K562 (cell line): Measurements from ENCODE around the gene TMEM158. TPM values are rescaled to one million over a fixed set of nuclear protein-coding genes. Genes with fewer than 3 reads are reported as not detected.
A peak's percentile ranks its signal among the peaks of the same experiment; 100 is the strongest.

Experiments
- BRF1 ChIP-seq: IDR thresholded peaks from 3 replicates; pipeline ENCODE4 v1.6.1; 2011; ENCODE audit warnings: borderline replicate concordance, mild to moderate bottlenecking; ENCODE audit not compliant: insufficient read length; ENCODE audit errors: extremely low read depth
- C11orf30 ChIP-seq: fragments of 450-650 bp; IDR thresholded peaks from 2 replicates; pipeline ENCODE4 v1.6.1; 2016; ENCODE audit warnings: low read depth, mild to moderate bottlenecking
- CAMTA2 ChIP-seq: fragments of 250-450 bp; sonication (Bioruptor Pico); conservative IDR thresholded peaks from 2 replicates; pipeline ENCODE4 v1.5.1; 2022
- CREM ChIP-seq: IDR thresholded peaks from 2 replicates; pipeline ENCODE4 v1.6.1; 2014; ENCODE audit warnings: antibody characterized with exemption, low read depth
- EP300 ChIP-seq: IDR thresholded peaks from 2 replicates; pipeline ENCODE4 v1.6.1; 2012; ENCODE audit warnings: low read length, improper control_type of control experiment
- EZH2 ChIP-seq: IDR thresholded peaks from 2 replicates; pipeline ENCODE4 v1.6.1; 2012; ENCODE audit warnings: low read depth, mild to moderate bottlenecking, inconsistent platforms, low read length, borderline replicate concordance
- FOXA3 ChIP-seq, 2 experiments: fragments of 450-650 bp in 1 of 2; sonication (generic) in 1 of 2; formaldehyde crosslinking; IDR thresholded peaks in 1 of 2; conservative IDR thresholded peaks in 1 of 2; 2 replicates each; pipeline versions ENCODE4 v1.4.0 to v1.8.0; 2020 to 2022; ENCODE audit warnings: mild to moderate bottlenecking in 2 of 2, missing genetic modification reagents in 1 of 2
- FUS ChIP-seq: fragments of 200-400 bp; formaldehyde crosslinking; optimal IDR thresholded peaks from 2 replicates; pipeline ENCODE3; 2017; ENCODE audit warnings: low read depth, low read length
- GTF2A2 ChIP-seq: IDR thresholded peaks from 2 replicates; pipeline ENCODE4 v1.6.1; 2016; ENCODE audit warnings: mild to moderate bottlenecking, missing genetic modification characterization, missing compliant biosample characterization
- HIVEP1 ChIP-seq: fragments of 250-450 bp; sonication (Bioruptor Pico); IDR thresholded peaks from 2 replicates; pipeline ENCODE4 v1.4.0; 2020; ENCODE audit warnings: mild to moderate bottlenecking
- KAT7 ChIP-seq: sonication (generic); formaldehyde crosslinking; IDR thresholded peaks from 2 replicates; pipeline ENCODE4 v1.8.0; 2022; ENCODE audit warnings: missing genetic modification reagents, mild to moderate bottlenecking, borderline replicate concordance
- KDM2B ChIP-seq: fragments of 250-450 bp; sonication (Bioruptor Pico); IDR thresholded peaks from 2 replicates; pipeline ENCODE4 v1.8.0; 2021; ENCODE audit warnings: mild to moderate bottlenecking, moderate library complexity
- MIER1 ChIP-seq: fragments of 450-650 bp; IDR thresholded peaks from 2 replicates; pipeline ENCODE4 v1.6.1; 2016; ENCODE audit warnings: antibody characterized with exemption, mild to moderate bottlenecking, low read depth
- MYNN ChIP-seq, 2 experiments: sonication (generic); formaldehyde crosslinking in 1 of 2; IDR thresholded peaks; 2 replicates each; pipeline versions ENCODE4 v1.5.0 to v1.6.1; 2016 to 2020; ENCODE audit warnings: antibody characterized with exemption in 1 of 2, missing genetic modification reagents in 1 of 2
- NFE2L1 ChIP-seq: fragments of 450-650 bp; IDR thresholded peaks from 2 replicates; pipeline ENCODE4 v1.6.1; 2016; ENCODE audit warnings: missing genetic modification characterization, low read depth, mild to moderate bottlenecking, missing compliant biosample characterization, moderate library complexity, borderline replicate concordance
- NFIX ChIP-seq: fragments of 250-450 bp; sonication (Bioruptor Pico); IDR thresholded peaks from 2 replicates; pipeline ENCODE4 v1.4.0; 2020; ENCODE audit warnings: low read depth, mild to moderate bottlenecking, moderate library complexity
- POLR2G ChIP-seq: fragments of 200-400 bp; formaldehyde crosslinking; IDR thresholded peaks from 2 replicates; pipeline ENCODE4 v1.6.1; 2017; ENCODE audit warnings: low read depth, mild to moderate bottlenecking, antibody characterized with exemption, low read length, moderate library complexity
- PTBP1 ChIP-seq: fragments of 200-400 bp; formaldehyde crosslinking; IDR thresholded peaks from 2 replicates; pipeline ENCODE4 v1.6.1; 2017; ENCODE audit warnings: low read depth, low read length
- RAD21 ChIP-seq, 2 experiments: fragments of 250-450 bp in 1 of 2; fragments of 450-650 bp in 1 of 2; sonication (Bioruptor Pico) in 1 of 2; formaldehyde crosslinking in 1 of 2; IDR thresholded peaks in 1 of 2; conservative IDR thresholded peaks in 1 of 2; 2 replicates each; pipeline versions ENCODE4 v1.4.0 to v1.8.0; 2020 to 2022; ENCODE audit warnings: mild to moderate bottlenecking in 2 of 2, moderate library complexity in 1 of 2
- RAD51 ChIP-seq: fragments of 450-650 bp; IDR thresholded peaks from 2 replicates; pipeline ENCODE4 v1.7.1; 2016; ENCODE audit warnings: low read depth, mild to moderate bottlenecking, borderline replicate concordance
- RBFOX2 ChIP-seq: fragments of 200-400 bp; formaldehyde crosslinking; IDR thresholded peaks from 2 replicates; pipeline ENCODE4 v1.6.1; 2017; ENCODE audit warnings: low read depth, mild to moderate bottlenecking, low read length, moderate library complexity
- SMARCC2 ChIP-seq: fragments of 450-650 bp; IDR thresholded peaks from 2 replicates; pipeline ENCODE4 v1.6.1; 2017; ENCODE audit warnings: antibody characterized with exemption, moderate library complexity, mild to moderate bottlenecking, low read depth
- SREBF1 ChIP-seq: fragments of 150-350 bp; IDR thresholded peaks from 2 replicates; pipeline ENCODE4 v1.6.1; 2014; ENCODE audit warnings: antibody characterized with exemption, low read depth, low read length, borderline replicate concordance
- SRSF7 ChIP-seq: fragments of 200-400 bp; formaldehyde crosslinking; optimal IDR thresholded peaks from 2 replicates; pipeline ENCODE3; 2017; ENCODE audit warnings: mild to moderate bottlenecking, low read depth, low read length
- ZBED1 ChIP-seq: IDR thresholded peaks from 2 replicates; pipeline ENCODE4 v1.6.1; 2014
- ZNF146 ChIP-seq: IDR thresholded peaks from one replicate; pipeline ENCODE4 v1.6.1; 2018; ENCODE audit warnings: missing compliant biosample characterization; ENCODE audit not compliant: unreplicated experiment
- ZNF253 ChIP-seq: fragments of 250-450 bp; sonication (Bioruptor Pico); conservative IDR thresholded peaks from 2 replicates; pipeline ENCODE4 v1.6.1; 2021; ENCODE audit warnings: mild to moderate bottlenecking
- ZNF347 ChIP-seq: fragments of 450-650 bp; formaldehyde crosslinking; IDR thresholded peaks from 2 replicates; pipeline ENCODE4 v1.4.0; 2020; ENCODE audit warnings: low read depth, mild to moderate bottlenecking, moderate library complexity
- ZZZ3 ChIP-seq: fragments of 450-650 bp; IDR thresholded peaks from 2 replicates; pipeline ENCODE4 v1.6.1; 2016; ENCODE audit warnings: antibody characterized with exemption, mild to moderate bottlenecking, moderate library complexity
- polyA plus RNA-seq, 8 experiments: library from polyadenylated mRNA; depleted of rRNA in 4 of 8; stranded (reverse) in 5 of 8; unstranded in 3 of 8; fragments of >200 nt; fragmentation: Nextera tagmentation in 2 of 8; fragmentation: Illumina TruSeq in 1 of 8; extraction: Ambion mirVana in 2 of 8; extraction: Trizol in 1 of 8; gene quantifications; 2 replicates each; pipeline versions ENCODE4 v1.2.1 to v1.2.3, GENCODE V29; 2011 to 2014; ENCODE audit warnings: inconsistent platforms in 1 of 8, missing spikeins in 1 of 8
- total RNA-seq, 7 experiments: library from RNA; depleted of rRNA in 6 of 7; stranded (reverse); fragments of >200 nt in 6 of 7; fragmentation: Illumina TruSeq in 2 of 7; extraction: Trizol in 2 of 7; gene quantifications; 2 replicates each; pipeline versions ENCODE4 v1.2.1 to v1.2.3, GENCODE V29; 2011 to 2021; ENCODE audit warnings: low replicate concordance in 1 of 7
- TF ChIP-seq, protein P1 (sequence below): fragments of 450-650 bp; formaldehyde crosslinking; conservative IDR thresholded peaks from 2 replicates; pipeline ENCODE4 v1.4.0; 2022; ENCODE audit warnings: mild to moderate bottlenecking, missing genetic modification characterization

Gene TMEM158
- total and polyA plus RNA-seq, 9 of the 15 experiments (the other 6 are each of a cell fraction or from before 2014, with no cell fraction given): 2.2 to 46.5 (median 8.4) TPM

DNA sequence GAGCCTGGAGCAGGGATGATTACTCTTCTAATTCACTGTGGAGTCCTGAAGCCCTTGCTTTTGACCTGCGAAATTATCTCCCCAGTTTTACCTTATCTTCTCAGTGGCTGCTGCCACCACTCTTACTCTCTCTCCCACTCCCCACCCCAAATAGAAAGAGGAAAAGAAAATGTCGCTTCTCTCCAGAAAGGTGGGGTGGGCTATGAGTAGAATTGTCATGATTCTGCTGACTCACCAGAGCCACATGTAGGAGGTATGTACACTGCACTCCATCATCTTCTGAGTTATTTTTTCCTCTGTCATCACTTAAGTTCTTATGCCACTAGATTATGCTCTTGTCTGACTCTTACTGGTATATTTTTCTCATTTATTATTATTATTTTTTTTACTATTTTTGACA is 43.9 kb upstream of the TMEM158 start (continued):
- TF ChIP-seq ZBED1: no peak
- TF ChIP-seq FOXA3 (CRISPR knock-in tag; conservative IDR thresholded peaks at IDR 0.05 in 1 of 2, IDR thresholded peaks at IDR 0.05 in 1 of 2): peak; percentile 84 to 93; a peak in 3 of 4 replicates
- no peak for TF ChIP-seq RAD51
- TF ChIP-seq BRF1: no peak
- no peak for TF ChIP-seq SRSF7
- TF ChIP-seq FUS: no peak
- no peak for TF ChIP-seq GTF2A2
- no peak; the same call in 1 of the 2 replicates for TF ChIP-seq MIER1
- TF ChIP-seq NFIX (CRISPR knock-in tag): no peak
- TF ChIP-seq NFE2L1 (tag): peak; percentile 87
- no peak for TF ChIP-seq ZNF146 (CRISPR knock-in tag)
- no peak for TF ChIP-seq HIVEP1
- TF ChIP-seq EZH2: no peak
- peak; percentile 54; the same call in 1 of the 2 replicates for TF ChIP-seq SMARCC2
- TF ChIP-seq ZNF347 (CRISPR knock-in tag): no peak
- peak; percentile 32; the same call in 1 of the 2 replicates for TF ChIP-seq CREM
- TF ChIP-seq KDM2B (CRISPR knock-in tag): no peak
- no peak for TF ChIP-seq CAMTA2 (CRISPR knock-in tag)
- no peak for TF ChIP-seq POLR2G
- TF ChIP-seq, protein P1, sequence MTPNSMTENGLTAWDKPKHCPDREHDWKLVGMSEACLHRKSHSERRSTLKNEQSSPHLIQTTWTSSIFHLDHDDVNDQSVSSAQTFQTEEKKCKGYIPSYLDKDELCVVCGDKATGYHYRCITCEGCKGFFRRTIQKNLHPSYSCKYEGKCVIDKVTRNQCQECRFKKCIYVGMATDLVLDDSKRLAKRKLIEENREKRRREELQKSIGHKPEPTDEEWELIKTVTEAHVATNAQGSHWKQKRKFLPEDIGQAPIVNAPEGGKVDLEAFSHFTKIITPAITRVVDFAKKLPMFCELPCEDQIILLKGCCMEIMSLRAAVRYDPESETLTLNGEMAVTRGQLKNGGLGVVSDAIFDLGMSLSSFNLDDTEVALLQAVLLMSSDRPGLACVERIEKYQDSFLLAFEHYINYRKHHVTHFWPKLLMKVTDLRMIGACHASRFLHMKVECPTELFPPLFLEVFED (CRISPR knock-in tag): no peak
- no peak for TF ChIP-seq ZNF253 (CRISPR knock-in tag)
- TF ChIP-seq RAD21 (CRISPR knock-in tag; conservative IDR thresholded peaks at IDR 0.05 in 1 of 2, IDR thresholded peaks at IDR 0.05 in 1 of 2): peak in 1 of 2 experiments; percentile 21; a peak in 2 of 4 replicates
- TF ChIP-seq MYNN (IDR thresholded peaks at IDR 0.05): no peak
- TF ChIP-seq MYNN (CRISPR knock-in tag; IDR thresholded peaks at IDR 0.05): no peak
- TF ChIP-seq C11orf30: peak; percentile 99
- TF ChIP-seq EP300: peak; percentile 55; the same call in 1 of the 2 replicates
- TF ChIP-seq SREBF1: no peak
- TF ChIP-seq RBFOX2: no peak
- no peak for TF ChIP-seq KAT7 (CRISPR knock-in tag)
- TF ChIP-seq PTBP1: no peak
- no peak for TF ChIP-seq ZZZ3
